Measurements from ENCODE around the gene CES2. TPM values are rescaled to one million over a fixed set of nuclear protein-coding genes. Genes with fewer than 3 reads are reported as not detected.

Gene CES2
- total and polyA plus RNA-seq, 2 donors (not counting 1 experiment from before 2014, with no cell fraction given) = 23.5 to 47.8 TPM

DNA sequence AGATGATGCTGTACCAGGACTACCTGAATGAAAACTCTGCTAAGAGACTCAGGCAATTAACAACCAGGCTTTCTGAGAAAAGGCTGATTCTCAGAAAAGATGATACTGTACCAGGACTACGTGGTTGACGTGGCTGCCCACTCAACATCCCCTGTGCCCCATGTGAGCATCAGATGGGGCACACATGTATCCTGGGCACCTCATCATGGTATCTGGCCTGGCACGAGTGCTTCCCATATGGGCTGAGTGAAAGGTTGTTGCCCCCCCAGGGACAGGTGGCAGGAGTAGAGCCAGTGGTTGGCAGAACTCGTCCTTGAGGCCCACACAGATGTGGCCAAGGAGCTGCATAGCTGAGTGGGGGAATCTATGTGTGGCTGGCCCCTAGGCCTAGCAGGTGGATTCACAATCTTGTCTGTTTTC is 49.6 kb downstream of the CES2 start:
- H3K36me3 ChIP-seq (replicated peaks in 1 of 2; ENCODE audit: control extremely low read depth in 1 of 2, control insufficient read depth in 1 of 2, extremely low read depth in 1 of 2, insufficient read depth in 2 of 2, low read length in 1 of 2) = no peaks in the 10 kb centered on the region
- 73% methylated on average over 4 of the region's 4 CpGs for WGBS (ENCODE audit: insufficient coverage)
- ATAC-seq (ENCODE audit: low read depth) = no peak
- TF ChIP-seq, protein P1, sequence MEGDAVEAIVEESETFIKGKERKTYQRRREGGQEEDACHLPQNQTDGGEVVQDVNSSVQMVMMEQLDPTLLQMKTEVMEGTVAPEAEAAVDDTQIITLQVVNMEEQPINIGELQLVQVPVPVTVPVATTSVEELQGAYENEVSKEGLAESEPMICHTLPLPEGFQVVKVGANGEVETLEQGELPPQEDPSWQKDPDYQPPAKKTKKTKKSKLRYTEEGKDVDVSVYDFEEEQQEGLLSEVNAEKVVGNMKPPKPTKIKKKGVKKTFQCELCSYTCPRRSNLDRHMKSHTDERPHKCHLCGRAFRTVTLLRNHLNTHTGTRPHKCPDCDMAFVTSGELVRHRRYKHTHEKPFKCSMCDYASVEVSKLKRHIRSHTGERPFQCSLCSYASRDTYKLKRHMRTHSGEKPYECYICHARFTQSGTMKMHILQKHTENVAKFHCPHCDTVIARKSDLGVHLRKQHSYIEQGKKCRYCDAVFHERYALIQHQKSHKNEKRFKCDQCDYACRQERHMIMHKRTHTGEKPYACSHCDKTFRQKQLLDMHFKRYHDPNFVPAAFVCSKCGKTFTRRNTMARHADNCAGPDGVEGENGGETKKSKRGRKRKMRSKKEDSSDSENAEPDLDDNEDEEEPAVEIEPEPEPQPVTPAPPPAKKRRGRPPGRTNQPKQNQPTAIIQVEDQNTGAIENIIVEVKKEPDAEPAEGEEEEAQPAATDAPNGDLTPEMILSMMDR (IDR thresholded peaks at IDR 0.05) = no peak
- no peak for TF ChIP-seq EZH2 (IDR thresholded peaks at IDR 0.05; ENCODE audit: borderline replicate concordance, insufficient read depth, low read depth, low read length, poor library complexity, severe bottlenecking)
- H3K4me3 Mint-ChIP-seq = no peak overlapping the region
- intact Hi-C loops (cut with micrococcal nuclease) = no loop called here
- H3K9ac ChIP-seq (ENCODE audit: low read length) = no peak overlapping the region
- H4K20me1 ChIP-seq (ENCODE audit: control insufficient read depth, insufficient read depth, low read length, poor library complexity, severe bottlenecking) = no peaks in the 10 kb centered on the region
- H3K4me2 ChIP-seq (replicated peaks; ENCODE audit: low read depth, low read length, poor library complexity, severe bottlenecking) = no peak overlapping the region
- CTCF ChIA-PET = interaction anchor here (1.0 to 1.3 kb wide), 2 partner anchors 169 to 170 kb away, joined by 3 to 5 read pairs; no protein-coding TSS in a partner anchor
- DNase-seq = no peak
- no peak overlapping the region for H3K27ac Mint-ChIP-seq
- no peaks in the 10 kb centered on the region for H3K9me3 Mint-ChIP-seq (ENCODE audit: insufficient read depth)
- no peaks in the 10 kb centered on the region for H3K4me1 ChIP-seq (ENCODE audit: control insufficient read depth in 2 of 2, insufficient read depth in 2 of 2, low read length in 2 of 2)
- no peaks in the 10 kb centered on the region for H3K4me1 Mint-ChIP-seq
- no peak overlapping the region for H3K4me3 ChIP-seq (ENCODE audit: control extremely low read depth in 1 of 5, extremely low read depth in 1 of 5, insufficient read depth in 1 of 5, low read depth in 2 of 5, low read length in 4 of 5)
- no peak overlapping the region for H2AFZ ChIP-seq (ENCODE audit: insufficient read depth, low read depth, low read length, poor library complexity, severe bottlenecking)
- no peaks in the 10 kb centered on the region for H3K27me3 ChIP-seq (replicated peaks in 1 of 4; ENCODE audit: control extremely low read depth in 1 of 4, control insufficient read depth in 3 of 4, insufficient read depth in 4 of 4, low read length in 3 of 4)
- no peaks in the 10 kb centered on the region for H3K27me3 Mint-ChIP-seq
- H3K9me3 ChIP-seq (ENCODE audit: control extremely low read depth in 1 of 3, control insufficient read depth in 2 of 3, insufficient read depth in 1 of 3, low read length in 2 of 3) = no peaks in the 10 kb centered on the region
- POLR2A ChIA-PET = no interaction called here
- no peaks in the 10 kb centered on the region for H3K79me2 ChIP-seq (ENCODE audit: control insufficient read depth, insufficient read depth, low read length)
- H3K27ac ChIP-seq (ENCODE audit: low read length in 2 of 2) = no peak overlapping the region

GRCh38 chr16:66986559-66986958 is 51.2 kb downstream of the CES2 start:
- H3K4me1 Mint-ChIP-seq = no peaks in the 10 kb centered on the region
- POLR2A ChIA-PET = no interaction called here

More at GRCh38 chr16:66986559-66986958, 51.2 kb downstream of the CES2 start:
- WGBS (ENCODE audit: insufficient coverage) = 92% methylated on average over 3 of the region's 6 CpGs
- Mint-ChIP-seq H3K27ac (no peak overlapping the region), H3K27me3 (no peaks in the 10 kb centered on the region), H3K4me3 (no peak overlapping the region), H3K9me3 (ENCODE audit: insufficient read depth) (no peaks in the 10 kb centered on the region)
- Histone ChIP-seq H3K27me3 (replicated peaks in 1 of 4; ENCODE audit: control extremely low read depth in 1 of 4, control insufficient read depth in 3 of 4, insufficient read depth in 4 of 4, low read length in 3 of 4) (no peaks in the 10 kb centered on the region), H3K4me3 (ENCODE audit: control extremely low read depth in 1 of 5, extremely low read depth in 1 of 5, insufficient read depth in 1 of 5, low read depth in 2 of 5, low read length in 4 of 5) (no peak overlapping the region), H2AFZ (ENCODE audit: insufficient read depth, low read depth, low read length, poor library complexity, severe bottlenecking) (no peak overlapping the region), H3K4me1 (ENCODE audit: control insufficient read depth in 2 of 2, insufficient read depth in 2 of 2, low read length in 2 of 2) (no peaks in the 10 kb centered on the region), H3K36me3 (replicated peaks in 1 of 2; ENCODE audit: control extremely low read depth in 1 of 2, control insufficient read depth in 1 of 2, extremely low read depth in 1 of 2, insufficient read depth in 2 of 2, low read length in 1 of 2) (no peaks in the 10 kb centered on the region), H3K79me2 (ENCODE audit: control insufficient read depth, insufficient read depth, low read length) (no peaks in the 10 kb centered on the region), H3K27ac (ENCODE audit: low read length in 2 of 2) (no peak overlapping the region), H4K20me1 (ENCODE audit: control insufficient read depth, insufficient read depth, low read length, poor library complexity, severe bottlenecking) (no peaks in the 10 kb centered on the region), H3K4me2 (replicated peaks; ENCODE audit: low read depth, low read length, poor library complexity, severe bottlenecking) (no peak overlapping the region), H3K9ac (ENCODE audit: low read length) (no peak overlapping the region), H3K9me3 (ENCODE audit: control extremely low read depth in 1 of 3, control insufficient read depth in 2 of 3, insufficient read depth in 1 of 3, low read length in 2 of 3) (no peaks in the 10 kb centered on the region)
- no peak for DNase-seq
- TF ChIP-seq, protein P1 (IDR thresholded peaks at IDR 0.05) = no peak
- TF ChIP-seq EZH2 (IDR thresholded peaks at IDR 0.05; ENCODE audit: borderline replicate concordance, insufficient read depth, low read depth, low read length, poor library complexity, severe bottlenecking) = no peak
- intact Hi-C loops (cut with micrococcal nuclease) = no loop called here
- no peak for ATAC-seq (ENCODE audit: low read depth)
- CTCF ChIA-PET = interaction anchor here (1.7 kb wide), 1 partner anchor 114 kb away, joined by 3 read pairs; no protein-coding TSS in a partner anchor

Measured in B cell (primary cell).